Measurements from ENCODE around the gene TIGAR. TPM values are rescaled to one million over a fixed set of nuclear protein-coding genes. Genes with fewer than 3 reads are reported as not detected.
A peak's percentile ranks its signal among the peaks of the same experiment; 100 is the strongest.

TIGAR gene
- total RNA-seq, 2 donors from 2014 or later: 3.7 to 4.2 TPM

- no peak for DNase-seq (ENCODE audit: low spot score)
- H3K27ac ChIP-seq: no peak overlapping the region
- H3K36me3 ChIP-seq: peaks cover 54% of the 10 kb centered on the region
- H3K4me3 ChIP-seq: no peak overlapping the region
- H3K9me3 ChIP-seq: no peaks in the 10 kb centered on the region
- TF ChIP-seq, protein P1, sequence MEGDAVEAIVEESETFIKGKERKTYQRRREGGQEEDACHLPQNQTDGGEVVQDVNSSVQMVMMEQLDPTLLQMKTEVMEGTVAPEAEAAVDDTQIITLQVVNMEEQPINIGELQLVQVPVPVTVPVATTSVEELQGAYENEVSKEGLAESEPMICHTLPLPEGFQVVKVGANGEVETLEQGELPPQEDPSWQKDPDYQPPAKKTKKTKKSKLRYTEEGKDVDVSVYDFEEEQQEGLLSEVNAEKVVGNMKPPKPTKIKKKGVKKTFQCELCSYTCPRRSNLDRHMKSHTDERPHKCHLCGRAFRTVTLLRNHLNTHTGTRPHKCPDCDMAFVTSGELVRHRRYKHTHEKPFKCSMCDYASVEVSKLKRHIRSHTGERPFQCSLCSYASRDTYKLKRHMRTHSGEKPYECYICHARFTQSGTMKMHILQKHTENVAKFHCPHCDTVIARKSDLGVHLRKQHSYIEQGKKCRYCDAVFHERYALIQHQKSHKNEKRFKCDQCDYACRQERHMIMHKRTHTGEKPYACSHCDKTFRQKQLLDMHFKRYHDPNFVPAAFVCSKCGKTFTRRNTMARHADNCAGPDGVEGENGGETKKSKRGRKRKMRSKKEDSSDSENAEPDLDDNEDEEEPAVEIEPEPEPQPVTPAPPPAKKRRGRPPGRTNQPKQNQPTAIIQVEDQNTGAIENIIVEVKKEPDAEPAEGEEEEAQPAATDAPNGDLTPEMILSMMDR (IDR thresholded peaks at IDR 0.05): no peak
- H3K27me3 ChIP-seq: no peaks in the 10 kb centered on the region
- peaks cover 0 to 41% of the 10 kb centered on the region in 2 donors for H3K4me1 ChIP-seq
Observed at GRCh38 chr12:4296751-4297150, 24.3 kb upstream of the TIGAR start.

DNA sequence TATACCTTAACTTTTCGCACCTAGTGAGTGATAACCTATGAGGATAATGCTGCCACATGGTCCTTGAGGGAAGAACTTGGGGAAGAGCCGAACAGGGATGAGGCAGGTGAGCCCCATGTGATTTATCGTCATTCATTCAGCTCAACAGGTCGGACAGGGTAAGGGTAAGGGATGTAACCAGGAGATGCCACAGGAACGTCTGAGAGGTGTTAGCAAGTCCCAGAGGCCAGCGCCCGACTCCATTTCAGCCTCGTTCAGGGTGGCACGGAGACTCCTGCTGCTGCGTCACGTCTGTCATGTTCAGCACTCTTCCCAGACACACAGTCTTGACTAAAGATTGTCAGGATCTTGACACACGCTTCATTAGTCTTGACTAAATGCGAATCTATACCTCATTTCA is 23.4 kb upstream of the TIGAR start:
- H3K4me1 ChIP-seq: peaks cover 0 to 41% of the 10 kb centered on the region in 2 donors
- TF ChIP-seq, protein P1 (IDR thresholded peaks at IDR 0.05): no peak
- no peak for DNase-seq (ENCODE audit: low spot score)
- no peak overlapping the region for H3K4me3 ChIP-seq
- H3K27ac ChIP-seq: no peak overlapping the region
- peaks cover 59% of the 10 kb centered on the region for H3K36me3 ChIP-seq
- no peaks in the 10 kb centered on the region for H3K27me3 ChIP-seq
- no peaks in the 10 kb centered on the region for H3K9me3 ChIP-seq

DNA sequence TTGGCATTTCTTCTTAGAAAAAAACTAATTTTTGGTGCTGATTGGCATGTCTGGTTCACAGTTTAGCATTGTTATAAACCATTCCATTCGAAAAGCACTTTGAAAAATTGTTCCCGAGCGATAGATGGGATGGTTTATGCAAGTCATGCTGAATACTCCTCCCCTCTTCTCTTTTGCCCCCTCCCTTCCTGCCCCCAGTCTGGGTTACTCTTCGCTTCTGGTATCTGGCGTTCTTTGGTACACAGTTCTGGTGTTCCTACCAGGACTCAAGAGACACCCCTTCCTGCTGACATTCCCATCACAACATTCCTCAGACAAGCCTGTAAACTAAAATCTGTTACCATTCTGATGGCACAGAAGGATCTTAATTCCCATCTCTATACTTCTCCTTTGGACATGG is 20.1 kb upstream of the TIGAR start:
- H3K27ac ChIP-seq: peak overlapping the region; percentile 31 to 77

GRCh38 chr12:4301932-4302501 is 19.0 kb upstream of the TIGAR start:
- Histone ChIP-seq H3K36me3 (peaks cover 45% of the 10 kb centered on the region), H3K27ac (peak overlapping the region; percentile 51 to 77), H3K4me3 (no peak overlapping the region), H3K27me3 (no peaks in the 10 kb centered on the region), H3K4me1 (peaks cover 0 to 47% of the 10 kb centered on the region in 2 donors), H3K9me3 (no peaks in the 10 kb centered on the region)
- TF ChIP-seq, protein P1 (IDR thresholded peaks at IDR 0.05): no peak
- DNase-seq (ENCODE audit: low spot score): no peak

More for the DNA sequence above, 20.1 kb upstream of the TIGAR start:
- no peaks in the 10 kb centered on the region for H3K9me3 ChIP-seq
- peaks cover 0 to 46% of the 10 kb centered on the region in 2 donors for H3K4me1 ChIP-seq
- TF ChIP-seq, protein P1 (IDR thresholded peaks at IDR 0.05): no peak
- H3K27me3 ChIP-seq: no peaks in the 10 kb centered on the region
- no peak overlapping the region for H3K4me3 ChIP-seq
- peaks cover 56% of the 10 kb centered on the region for H3K36me3 ChIP-seq
- DNase-seq (ENCODE audit: low spot score): no peak

- Histone ChIP-seq H3K36me3 (peaks cover 41% of the 10 kb centered on the region), H3K4me3 (no peak overlapping the region), H3K9me3 (no peaks in the 10 kb centered on the region), H3K27ac (peak overlapping the region; percentile 51 to 77), H3K4me1 (peaks cover 0 to 56% of the 10 kb centered on the region in 2 donors), H3K27me3 (no peaks in the 10 kb centered on the region)
- TF ChIP-seq, protein P1 (IDR thresholded peaks at IDR 0.05): no peak
- no peak for DNase-seq (ENCODE audit: low spot score)
Observed at GRCh38 chr12:4302881-4303280, 18.1 kb upstream of the TIGAR start.

GRCh38 chr12:4303750-4304149 is 17.3 kb upstream of the TIGAR start:
- no peak for DNase-seq (ENCODE audit: low spot score)
- Histone ChIP-seq H3K4me1 (peaks cover 0 to 62% of the 10 kb centered on the region in 2 donors), H3K36me3 (peaks cover 37% of the 10 kb centered on the region), H3K9me3 (no peaks in the 10 kb centered on the region), H3K4me3 (no peak overlapping the region), H3K27me3 (no peaks in the 10 kb centered on the region), H3K27ac (peak overlapping the region; percentile 51 to 77)
- TF ChIP-seq, protein P1 (IDR thresholded peaks at IDR 0.05): no peak

Data from right atrium auricular region (tissue), 2 donors.